HCT116 (cell line): ENCODE data around the gene EPHA2.

Experiments
- CEBPB ChIP-seq: IDR thresholded peaks from 2 replicates; pipeline ENCODE4 v1.6.1; 2012; ENCODE audit warnings: low read depth
- CTCF ChIP-seq, 3 experiments: fragments of 200-600 bp in 1 of 3; sonication (generic) in 1 of 3; IDR thresholded peaks in 2 of 3; conservative IDR thresholded peaks in 1 of 3; 2 replicates each; pipeline ENCODE4 v1.5.1; 2012 to 2017; ENCODE audit warnings: low read depth in 2 of 3, low read length in 2 of 3, antibody characterized with exemption in 1 of 3, borderline replicate concordance in 1 of 3, control low read depth in 1 of 3, mild to moderate bottlenecking in 1 of 3, mixed read lengths in 1 of 3, mixed run types in 1 of 3, moderate library complexity in 1 of 3; ENCODE audit not compliant: insufficient read depth in 1 of 3
- EZH2 ChIP-seq: fragments of 200-600 bp; sonication (generic); IDR thresholded peaks from 2 replicates; pipeline ENCODE4 v1.6.1; 2017; ENCODE audit warnings: antibody characterized with exemption, mixed run types
- EZH2phosphoT487 ChIP-seq: fragments of 200-600 bp; IDR thresholded peaks from 2 replicates; pipeline ENCODE4 v1.6.1; 2018; ENCODE audit warnings: antibody characterized with exemption, borderline replicate concordance
- POLR2AphosphoS5 ChIP-seq: IDR thresholded peaks from 2 replicates; pipeline ENCODE4 v1.6.1; 2011; ENCODE audit warnings: mild to moderate bottlenecking, low read depth, low read length, moderate library complexity
- RAD21 ChIP-seq: IDR thresholded peaks from 2 replicates; pipeline ENCODE4 v1.6.1; 2012; ENCODE audit warnings: low read depth, mild to moderate bottlenecking
- SIN3A ChIP-seq: IDR thresholded peaks from 2 replicates; pipeline ENCODE4 v1.6.1; 2012; ENCODE audit warnings: low read depth

GRCh38 chr1:16110884-16111283, 45.0 kb downstream of the EPHA2 start:
- TF ChIP-seq EZH2phosphoT487 (no peak), CTCF (IDR thresholded peaks at IDR 0.05 in 2 of 3, conservative IDR thresholded peaks at IDR 0.05 in 1 of 3; ENCODE audit: borderline replicate concordance in 1 of 3, insufficient read depth in 1 of 3, low read depth in 2 of 3, low read length in 2 of 3) (no peak), RAD21 (no peak), POLR2AphosphoS5 (no peak), EZH2 (no peak), SIN3A (no peak), CEBPB (no peak)
